ENCODE results near the gene MAPK14. TPM values are rescaled to one million over a fixed set of nuclear protein-coding genes. Genes with fewer than 3 reads are reported as not detected.

The MAPK14 gene
- total RNA-seq, 1 experiment from 2014 or later = 56.8 TPM

DNA sequence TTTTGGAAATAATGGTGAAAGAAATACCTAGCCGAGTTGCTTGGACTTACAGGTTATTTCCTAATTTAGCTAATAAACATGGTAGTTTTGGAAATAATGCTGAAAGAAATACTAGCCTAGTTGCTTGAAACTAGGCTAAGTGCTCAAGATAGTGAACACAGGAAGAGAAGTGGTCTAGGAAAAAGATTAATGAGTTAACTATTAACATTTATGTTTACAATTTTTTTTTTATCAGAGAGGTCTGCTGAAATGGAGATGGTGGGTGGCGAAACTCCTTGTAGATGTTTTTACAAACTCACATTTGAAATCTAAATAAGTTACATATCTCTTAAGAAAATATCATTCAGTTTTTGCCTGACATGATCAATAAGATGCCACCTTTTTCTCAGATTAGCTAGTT lies 39.2 kb downstream of the MAPK14 start:
- TF ChIP-seq CTCF (conservative IDR thresholded peaks at IDR 0.05; ENCODE audit: low read depth, low read length) (no peak), EZH2 (IDR thresholded peaks at IDR 0.05; ENCODE audit: low read length, unreplicated experiment) (no peak), EZH2phosphoT487 (IDR thresholded peaks at IDR 0.05; ENCODE audit: borderline replicate concordance, low read length) (no peak)
- ATAC-seq (no peak), DNase-seq (no peak)
- ChIA-PET POLR2A (ENCODE audit: unreplicated experiment) (no interaction called here), CTCF (no interaction called here)
- H3K79me2 ChIP-seq (ENCODE audit: low read length) = peaks cover 90% of the 10 kb centered on the region
- H3K27ac ChIP-seq (ENCODE audit: low read length) = no peak overlapping the region
- H3K9ac ChIP-seq (ENCODE audit: low read length) = no peak overlapping the region
- no peaks in the 10 kb centered on the region for H3F3A ChIP-seq (ENCODE audit: low read length, unreplicated experiment)
- H3K36me3 ChIP-seq (ENCODE audit: low read depth, low read length) = peaks cover 3% of the 10 kb centered on the region; the same call in 1 of the 2 replicates
- intact Hi-C loops (cut with micrococcal nuclease) = no loop called here
- BruUV-seq (replicated peaks) = no TSS peak
- peaks cover 11% of the 10 kb centered on the region for H4K20me1 ChIP-seq (ENCODE audit: low read length)
- no peak overlapping the region for H3K4me3 ChIP-seq (ENCODE audit: low read length)
- peaks cover 8% of the 10 kb centered on the region for H3K4me1 ChIP-seq (ENCODE audit: insufficient read depth, low read length)
- no peaks in the 10 kb centered on the region for H3K9me2 ChIP-seq (replicated peaks; ENCODE audit: low read length)
- H3K27me3 ChIP-seq (ENCODE audit: low read length) = no peaks in the 10 kb centered on the region
- no peak overlapping the region for H2AFZ ChIP-seq (ENCODE audit: low read length)
- no peak overlapping the region for H3K4me2 ChIP-seq (ENCODE audit: low read length)
- H3K9me3 ChIP-seq (ENCODE audit: low read length) = no peaks in the 10 kb centered on the region

DNA sequence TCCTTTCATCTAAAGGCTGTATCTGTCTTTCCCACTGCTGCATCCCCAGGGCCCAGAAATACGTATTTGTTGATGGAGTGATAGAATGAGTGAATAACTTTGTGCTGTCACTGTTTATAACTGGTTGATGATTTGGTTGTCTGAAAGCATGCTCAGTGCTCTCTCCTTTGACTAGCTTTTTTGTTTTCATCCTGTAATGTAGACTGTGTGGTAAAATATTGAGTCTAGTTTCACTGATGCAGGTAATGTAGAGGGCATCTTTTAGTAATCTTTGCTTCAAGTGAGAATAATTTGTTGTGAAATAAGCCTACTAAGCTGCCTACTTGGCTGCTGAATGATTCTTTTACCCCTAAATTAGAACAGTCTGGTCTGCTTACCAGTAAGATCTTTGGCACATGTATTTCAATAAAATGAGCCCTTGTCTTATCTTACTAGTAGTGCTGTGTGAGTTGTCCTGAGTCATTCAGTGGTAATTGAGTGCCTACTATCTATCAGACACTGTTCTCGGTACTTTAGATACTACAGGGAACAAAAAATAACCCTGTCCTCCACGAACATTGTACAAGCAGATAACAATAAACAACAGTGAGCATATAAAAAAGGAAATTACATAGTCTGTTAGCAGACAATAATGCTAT lies 39.9 kb downstream of the MAPK14 start:
- H3K4me2 ChIP-seq (ENCODE audit: low read length) = no peak overlapping the region
- H3K79me2 ChIP-seq (ENCODE audit: low read length) = peaks cover 90% of the 10 kb centered on the region
- no peak overlapping the region for H3K27ac ChIP-seq (ENCODE audit: low read length)
- H3F3A ChIP-seq (ENCODE audit: low read length, unreplicated experiment) = no peaks in the 10 kb centered on the region
- H3K27me3 ChIP-seq (ENCODE audit: low read length) = no peaks in the 10 kb centered on the region
- peaks cover 3% of the 10 kb centered on the region; the same call in 1 of the 2 replicates for H3K36me3 ChIP-seq (ENCODE audit: low read depth, low read length)
- no TSS peak for BruUV-seq (replicated peaks)
- no peak for TF ChIP-seq EZH2phosphoT487 (IDR thresholded peaks at IDR 0.05; ENCODE audit: borderline replicate concordance, low read length)
- TF ChIP-seq EZH2 (IDR thresholded peaks at IDR 0.05; ENCODE audit: low read length, unreplicated experiment) = no peak
- TF ChIP-seq CTCF (conservative IDR thresholded peaks at IDR 0.05; ENCODE audit: low read depth, low read length) = no peak
- peaks cover 11% of the 10 kb centered on the region for H4K20me1 ChIP-seq (ENCODE audit: low read length)
- DNase-seq (no peak), ATAC-seq (no peak)
- H2AFZ ChIP-seq (ENCODE audit: low read length) = no peak overlapping the region
- intact Hi-C loops (cut with micrococcal nuclease) = no loop called here
- no peak overlapping the region for H3K4me3 ChIP-seq (ENCODE audit: low read length)
- ChIA-PET POLR2A (ENCODE audit: unreplicated experiment) (no interaction called here), CTCF (no interaction called here)
- no peaks in the 10 kb centered on the region for H3K9me3 ChIP-seq (ENCODE audit: low read length)
- H3K9ac ChIP-seq (ENCODE audit: low read length) = no peak overlapping the region
- no peaks in the 10 kb centered on the region for H3K9me2 ChIP-seq (replicated peaks; ENCODE audit: low read length)
- peaks cover 8% of the 10 kb centered on the region for H3K4me1 ChIP-seq (ENCODE audit: insufficient read depth, low read length)

DNA sequence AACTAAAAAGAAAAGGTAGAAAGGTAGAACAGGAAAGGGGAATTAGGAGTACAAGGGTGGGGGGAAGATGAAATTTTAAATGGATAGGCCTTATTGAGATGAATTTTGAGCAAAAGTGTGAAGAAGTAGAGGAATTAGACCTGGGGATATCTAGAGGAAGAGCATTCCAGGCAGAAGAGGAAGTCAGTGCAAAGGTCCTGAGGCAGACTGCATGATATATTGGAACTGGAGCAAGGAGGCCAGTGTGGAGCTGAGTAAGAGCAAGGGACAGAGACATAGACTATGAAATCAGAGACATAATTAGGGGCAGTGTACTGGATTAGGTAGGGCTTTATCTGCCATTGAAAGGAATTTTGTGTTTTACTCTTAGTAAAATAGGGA lies 40.4 kb downstream of the MAPK14 start:
- Histone ChIP-seq H3K4me2 (ENCODE audit: low read length) (no peak overlapping the region), H3K27ac (ENCODE audit: low read length) (no peak overlapping the region), H3K4me3 (ENCODE audit: low read length) (no peak overlapping the region), H3F3A (ENCODE audit: low read length, unreplicated experiment) (no peaks in the 10 kb centered on the region), H3K9me3 (ENCODE audit: low read length) (no peaks in the 10 kb centered on the region), H3K79me2 (ENCODE audit: low read length) (peaks cover 86% of the 10 kb centered on the region), H4K20me1 (ENCODE audit: low read length) (peaks cover 11% of the 10 kb centered on the region), H3K27me3 (ENCODE audit: low read length) (no peaks in the 10 kb centered on the region), H3K4me1 (ENCODE audit: insufficient read depth, low read length) (peaks cover 8% of the 10 kb centered on the region), H3K9me2 (replicated peaks; ENCODE audit: low read length) (no peaks in the 10 kb centered on the region), H2AFZ (ENCODE audit: low read length) (no peak overlapping the region), H3K36me3 (ENCODE audit: low read depth, low read length) (peaks cover under 1% of the 10 kb centered on the region; the same call in 1 of the 2 replicates), H3K9ac (ENCODE audit: low read length) (no peak overlapping the region)
- no peak for TF ChIP-seq EZH2 (IDR thresholded peaks at IDR 0.05; ENCODE audit: low read length, unreplicated experiment)
- TF ChIP-seq EZH2phosphoT487 (IDR thresholded peaks at IDR 0.05; ENCODE audit: borderline replicate concordance, low read length) = no peak
- no peak for TF ChIP-seq CTCF (conservative IDR thresholded peaks at IDR 0.05; ENCODE audit: low read depth, low read length)
- ChIA-PET CTCF (no interaction called here), POLR2A (ENCODE audit: unreplicated experiment) (no interaction called here)
- no peak for DNase-seq
- no peak for ATAC-seq
- BruUV-seq (replicated peaks) = no TSS peak
- intact Hi-C loops (cut with micrococcal nuclease) = no loop called here

All from PC-3 (cell line).